Naive B cell (primary cell): ENCODE measurements around the gene PPP1R12A. TPM values are rescaled to one million over a fixed set of nuclear protein-coding genes. Genes with fewer than 3 reads are reported as not detected.
A peak's percentile ranks its signal among the peaks of the same experiment; 100 is the strongest.
"Not testable (repeated sequence)": the region's sequence is repeated elsewhere in the genome, so short reads cannot be mapped to it uniquely, and the experiment has no call there.

ENCODE experiments used
- ATAC-seq, 2 donors: fragments of 150-1000 bp; cut with Tn5 transposase; 2 replicates each; pipeline ENCODE4 v1.10.0; 2021; ENCODE audit warnings: low read depth in 2 of 2, mild to moderate bottlenecking in 2 of 2, moderate library complexity in 2 of 2
- DNase-seq: peaks from one replicate; pipeline ENCODE4 v3.0.0; 2022
- H3K27ac Mint-ChIP-seq, 6 donors: one replicate each; pipeline ENCODE4 v1.8.0; 2020 to 2022; ENCODE audit warnings: mild to moderate bottlenecking in 6 of 6, mixed read lengths in 6 of 6, moderate library complexity in 5 of 6, inconsistent platforms in 2 of 6
- H3K27me3 Mint-ChIP-seq, 3 donors: one replicate each; pipeline ENCODE4 v1.8.0; 2021 to 2022; ENCODE audit warnings: mixed read lengths in 3 of 3, mild to moderate bottlenecking in 1 of 3
- H3K36me3 Mint-ChIP-seq, 2 donors: one replicate each; pipeline ENCODE4 v1.8.0; 2020 to 2022; ENCODE audit warnings: mixed read lengths in 2 of 2, inconsistent platforms in 1 of 2, mild to moderate bottlenecking in 1 of 2
- H3K4me1 Mint-ChIP-seq, 3 donors: one replicate each; pipeline ENCODE4 v1.8.0; 2020 to 2022; ENCODE audit warnings: mixed read lengths in 3 of 3, inconsistent platforms in 1 of 3, mild to moderate bottlenecking in 1 of 3, moderate library complexity in 1 of 3
- H3K4me3 Mint-ChIP-seq, 8 donors: one replicate each; pipeline ENCODE4 v1.8.0; 2020 to 2022; ENCODE audit warnings: mild to moderate bottlenecking in 8 of 8, mixed read lengths in 8 of 8, moderate library complexity in 8 of 8, inconsistent platforms in 2 of 8
- H3K9me3 Mint-ChIP-seq, 7 donors: one replicate each; pipeline ENCODE4 v1.8.0; 2020 to 2022; ENCODE audit warnings: mixed read lengths in 7 of 7, mild to moderate bottlenecking in 5 of 7, inconsistent platforms in 2 of 7, moderate library complexity in 1 of 7
- polyA plus RNA-seq, 6 donors: library from polyadenylated mRNA; unstranded; fragments of 300-500 nt; fragmentation: Illumina TruSeq; gene quantifications; one replicate each; pipeline ENCODE4 v1.2.3, GENCODE V29; 2021; ENCODE audit warnings: low read depth in 6 of 6

The PPP1R12A gene
- polyA plus RNA-seq: 100 to 1,000 TPM in 4 of 6 donors, 10 to 100 TPM in 2; 52.8 to 151 (median 107) TPM

- H3K27ac Mint-ChIP-seq: peak within 1 kb of the TSS; percentile 86 to 99 (median 99)
- peak within 1 kb of the TSS; percentile 88 to 99 (median 98) for H3K4me3 Mint-ChIP-seq
- no peaks in the 10 kb centered on the region for H3K27me3 Mint-ChIP-seq
- DNase-seq: peak; percentile 95
- peaks cover 35 to 48% (median 43%) of the 10 kb centered on the region in 3 donors for H3K4me1 Mint-ChIP-seq
- peaks cover 0 to 6% of the 10 kb centered on the region in 2 donors for H3K36me3 Mint-ChIP-seq
- ATAC-seq: peak; percentile 81 to 86
- no peaks in the 10 kb centered on the region for H3K9me3 Mint-ChIP-seq
Measured at GRCh38 chr12:79935021-79935623, at the start of gene PPP1R12A. Gene PPP1R12A, minus strand, starts transcription at chr12:79935097. Its CDS starts 166 bp downstream, at chr12:79934931.

- Mint-ChIP-seq H3K4me3 (no peak overlapping the region), H3K27me3 (peaks cover 26 to 42% (median 41%) of the 10 kb centered on the region in 3 donors), H3K27ac (no peak overlapping the region), H3K4me1 (no peaks in the 10 kb centered on the region), H3K36me3 (no peaks in the 10 kb centered on the region), H3K9me3 (no peaks in the 10 kb centered on the region)
- DNase-seq: no peak
- no peak for ATAC-seq
Measured at GRCh38 chr12:79983986-79984620, 49.2 kb upstream of the PPP1R12A start.

GRCh38 chr12:79983492-79983891, 48.6 kb upstream of the PPP1R12A start:
- ATAC-seq: no peak
- Mint-ChIP-seq H3K36me3 (no peaks in the 10 kb centered on the region), H3K9me3 (no peaks in the 10 kb centered on the region), H3K27ac (no peak overlapping the region), H3K4me1 (no peaks in the 10 kb centered on the region), H3K27me3 (peaks cover 25 to 44% (median 42%) of the 10 kb centered on the region in 3 donors), H3K4me3 (no peak overlapping the region)
- no peak for DNase-seq

GRCh38 chr12:79982086-79983062, 47.5 kb upstream of the PPP1R12A start:
- no peaks in the 10 kb centered on the region for H3K36me3 Mint-ChIP-seq
- H3K9me3 Mint-ChIP-seq: no peaks in the 10 kb centered on the region
- H3K4me3 Mint-ChIP-seq: no peak overlapping the region
- DNase-seq: no peak
- peaks cover 25 to 40% (median 39%) of the 10 kb centered on the region in 3 donors for H3K27me3 Mint-ChIP-seq
- H3K27ac Mint-ChIP-seq: no peak overlapping the region
- no peak for ATAC-seq
- H3K4me1 Mint-ChIP-seq: no peaks in the 10 kb centered on the region

- no peaks in the 10 kb centered on the region for H3K36me3 Mint-ChIP-seq
- no peaks in the 10 kb centered on the region for H3K9me3 Mint-ChIP-seq
- H3K27ac Mint-ChIP-seq: no peak overlapping the region
- DNase-seq (no peak), ATAC-seq (no peak)
- H3K4me3 Mint-ChIP-seq: no peak overlapping the region
- peaks cover 12 to 33% (median 20%) of the 10 kb centered on the region in 3 donors for H3K27me3 Mint-ChIP-seq
- no peaks in the 10 kb centered on the region for H3K4me1 Mint-ChIP-seq
Measured at GRCh38 chr12:79978692-79979091, 43.8 kb upstream of the PPP1R12A start.

GRCh38 chr12:79977856-79978460, 43.1 kb upstream of the PPP1R12A start:
- not testable (repeated sequence) for ATAC-seq, H3K27ac Mint-ChIP-seq, DNase-seq, H3K36me3 Mint-ChIP-seq, H3K4me1 Mint-ChIP-seq, H3K9me3 Mint-ChIP-seq, H3K4me3 Mint-ChIP-seq
- H3K27me3 Mint-ChIP-seq: peaks cover 7 to 27% (median 13%) of the 10 kb centered on the region in 3 donors

GRCh38 chr12:79975143-79975542, 40.2 kb upstream of the PPP1R12A start:
- ATAC-seq: no peak
- H3K4me1 Mint-ChIP-seq: no peaks in the 10 kb centered on the region
- peaks cover 0 to 10% (median 5%) of the 10 kb centered on the region in 3 donors for H3K27me3 Mint-ChIP-seq
- no peak for DNase-seq
- H3K9me3 Mint-ChIP-seq: no peaks in the 10 kb centered on the region
- H3K36me3 Mint-ChIP-seq: no peaks in the 10 kb centered on the region
- H3K4me3 Mint-ChIP-seq: no peak overlapping the region
- no peak overlapping the region for H3K27ac Mint-ChIP-seq

- Mint-ChIP-seq H3K9me3 (peaks cover 0 to 4% (median 0%) of the 10 kb centered on the region in 7 donors), H3K4me1 (no peaks in the 10 kb centered on the region), H3K4me3 (no peak overlapping the region), H3K36me3 (no peaks in the 10 kb centered on the region), H3K27me3 (peaks cover 0 to 10% (median under 1%) of the 10 kb centered on the region in 3 donors), H3K27ac (no peak overlapping the region)
- no peak for DNase-seq
- ATAC-seq: no peak
Measured at GRCh38 chr12:79973801-79974200, 38.9 kb upstream of the PPP1R12A start.

GRCh38 chr12:79964100-79964627, 29.3 kb upstream of the PPP1R12A start:
- no peak for ATAC-seq
- DNase-seq: no peak
- no peaks in the 10 kb centered on the region for H3K36me3 Mint-ChIP-seq
- no peak overlapping the region for H3K4me3 Mint-ChIP-seq
- H3K9me3 Mint-ChIP-seq: peaks cover 0 to 3% (median 0%) of the 10 kb centered on the region in 7 donors
- peaks cover 10 to 22% (median 17%) of the 10 kb centered on the region in 3 donors for H3K27me3 Mint-ChIP-seq
- H3K4me1 Mint-ChIP-seq: no peaks in the 10 kb centered on the region
- H3K27ac Mint-ChIP-seq: no peak overlapping the region

GRCh38 chr12:79961411-79961810, 26.5 kb upstream of the PPP1R12A start:
- Mint-ChIP-seq H3K27ac (no peak overlapping the region), H3K4me1 (no peaks in the 10 kb centered on the region), H3K9me3 (no peaks in the 10 kb centered on the region), H3K4me3 (no peak overlapping the region), H3K36me3 (no peaks in the 10 kb centered on the region), H3K27me3 (peaks cover 10 to 13% (median 10%) of the 10 kb centered on the region in 3 donors)
- no peak for DNase-seq
- ATAC-seq: no peak

GRCh38 chr12:79959484-79959883, 24.6 kb upstream of the PPP1R12A start:
- peaks cover 14 to 19% (median 17%) of the 10 kb centered on the region in 3 donors for H3K27me3 Mint-ChIP-seq
- H3K4me1 Mint-ChIP-seq: no peaks in the 10 kb centered on the region
- DNase-seq (no peak), ATAC-seq (no peak)
- H3K27ac Mint-ChIP-seq: no peak overlapping the region
- peaks cover 0 to 12% of the 10 kb centered on the region in 2 donors for H3K36me3 Mint-ChIP-seq
- H3K4me3 Mint-ChIP-seq: no peak overlapping the region
- H3K9me3 Mint-ChIP-seq: peaks cover 6 to 14% (median 10%) of the 10 kb centered on the region in 7 donors

- Mint-ChIP-seq H3K4me3 (no peak overlapping the region), H3K27me3 (peaks cover 17 to 25% (median 23%) of the 10 kb centered on the region in 3 donors), H3K9me3 (peaks cover 10 to 21% (median 14%) of the 10 kb centered on the region in 7 donors), H3K27ac (no peak overlapping the region), H3K4me1 (no peaks in the 10 kb centered on the region), H3K36me3 (peaks cover 0 to 12% of the 10 kb centered on the region in 2 donors)
- no peak for ATAC-seq
- no peak for DNase-seq
Measured at GRCh38 chr12:79956896-79957295, 22.0 kb upstream of the PPP1R12A start.

GRCh38 chr12:79955561-79955960, 20.7 kb upstream of the PPP1R12A start:
- Mint-ChIP-seq H3K4me1 (no peaks in the 10 kb centered on the region), H3K36me3 (peaks cover 0 to 12% of the 10 kb centered on the region in 2 donors), H3K27me3 (peaks cover 17 to 29% (median 25%) of the 10 kb centered on the region in 3 donors), H3K9me3 (peaks cover 10 to 21% (median 14%) of the 10 kb centered on the region in 7 donors), H3K27ac (no peak overlapping the region), H3K4me3 (no peak overlapping the region)
- ATAC-seq (no peak), DNase-seq (no peak)
